Thyroid gland (tissue), 4 donors: ENCODE results near the gene MORC1. TPM values are rescaled to one million over a fixed set of nuclear protein-coding genes. Genes with fewer than 3 reads are reported as not detected.

ENCODE experiments used
- DNase-seq, 2 donors: peaks; one replicate each; pipeline ENCODE4 v3.0.0-alpha.2; 2019
- H3K27ac ChIP-seq, 3 donors: fragments of 200-600 bp; sonication (generic); 1 replicate in 2 of 3; 2 replicates in 1 of 3; pipeline ENCODE4 v1.5.1; 2016 to 2019; ENCODE audit warnings: mild to moderate bottlenecking in 1 of 3, moderate library complexity in 1 of 3
- H3K27me3 ChIP-seq: fragments of 200-600 bp; sonication (generic); one replicate; pipeline ENCODE4 v1.5.1; 2019
- H3K36me3 ChIP-seq, 2 donors: fragments of 200-600 bp; sonication (generic); one replicate each; pipeline ENCODE4 v1.5.1; 2016 to 2019
- H3K4me1 ChIP-seq, 2 donors: fragments of 200-600 bp; sonication (generic); one replicate each; pipeline ENCODE4 v1.5.1; 2017 to 2019
- H3K4me3 ChIP-seq, 3 donors: fragments of 200-600 bp; sonication (generic); replicated peaks in 1 of 3; 1 replicate in 2 of 3; 2 replicates in 1 of 3; pipeline ENCODE4 v1.5.1; 2016; ENCODE audit warnings: mild to moderate bottlenecking in 1 of 3
- H3K9me3 ChIP-seq: fragments of 200-600 bp; sonication (generic); one replicate; pipeline ENCODE4 v1.5.1; 2017
- CTCF ChIP-seq, 6 experiments: fragments of 200-600 bp in 3 of 6; fragments of 450-650 bp in 3 of 6; sonication (generic) in 3 of 6; IDR thresholded peaks; one replicate each; pipeline ENCODE4 v1.5.1; 2016 to 2019; ENCODE audit warnings: antibody characterized with exemption in 6 of 6, mild to moderate bottlenecking in 2 of 6, inconsistent platforms in 1 of 6, moderate library complexity in 1 of 6
- POLR2A ChIP-seq, 2 donors: fragments of 450-650 bp; IDR thresholded peaks; one replicate each; pipeline ENCODE4 v1.6.1; 2017; ENCODE audit warnings: antibody characterized with exemption in 2 of 2, mild to moderate bottlenecking in 2 of 2, moderate library complexity in 1 of 2
- WGBS, 2 donors: methylation state at CpG; one replicate each; pipeline ENCODE4 v1.1.5; 2017; 5-methylcytosine and 5-hydroxymethylcytosine counted together
- intact Hi-C: fragments of 100-400 bp; cut with DNase I; formaldehyde crosslinking; loops from one replicate; pipeline ENCODE4 v1.15.1; 2023
- total RNA-seq, 4 donors: library from RNA; depleted of rRNA; stranded (reverse); fragments of >200 nt; gene quantifications; one replicate each; pipeline ENCODE4 v1.2.3, GENCODE V29; 2016

The MORC1 gene
- total RNA-seq, 4 donors from 2014 or later, result 0.13 TPM; not detected in 3

GRCh38 chr3:108940568-108941263, 177.2 kb downstream of the MORC1 start:
- Histone ChIP-seq H3K27me3 (no peaks in the 10 kb centered on the region), H3K4me3 (no peak overlapping the region), H3K36me3 (no peaks in the 10 kb centered on the region), H3K9me3 (no peaks in the 10 kb centered on the region), H3K4me1 (no peaks in the 10 kb centered on the region), H3K27ac (no peak overlapping the region)
- no peak for DNase-seq
- intact Hi-C loops, result no loop called here
- TF ChIP-seq POLR2A (IDR thresholded peaks at IDR 0.05), result no peak
- TF ChIP-seq CTCF (IDR thresholded peaks at IDR 0.05), result no peak
- WGBS, 2 donors, result 70 to 72% methylated on average over 5 of the region's 5 CpGs

- no peaks in the 10 kb centered on the region for H3K9me3 ChIP-seq
- no peak for DNase-seq
- no peak overlapping the region for H3K27ac ChIP-seq
- H3K4me3 ChIP-seq, result no peak overlapping the region
- 78 to 82% methylated on average over 4 of the region's 4 CpGs for WGBS, 2 donors
- intact Hi-C loops, result no loop called here
- TF ChIP-seq CTCF (IDR thresholded peaks at IDR 0.05), result no peak
- no peak for TF ChIP-seq POLR2A (IDR thresholded peaks at IDR 0.05)
- H3K36me3 ChIP-seq, result no peaks in the 10 kb centered on the region
- no peaks in the 10 kb centered on the region for H3K27me3 ChIP-seq
- H3K4me1 ChIP-seq, result no peaks in the 10 kb centered on the region
Measured at GRCh38 chr3:108940166-108940565, 177.8 kb downstream of the MORC1 start.

- 83 to 84% methylated on average over 8 of the region's 8 CpGs for WGBS, 2 donors
- DNase-seq, result no peak
- no peak for TF ChIP-seq POLR2A (IDR thresholded peaks at IDR 0.05)
- TF ChIP-seq CTCF (IDR thresholded peaks at IDR 0.05), result no peak
- H3K4me1 ChIP-seq, result no peaks in the 10 kb centered on the region
- no peak overlapping the region for H3K27ac ChIP-seq
- no peaks in the 10 kb centered on the region for H3K36me3 ChIP-seq
- no peaks in the 10 kb centered on the region for H3K27me3 ChIP-seq
- H3K4me3 ChIP-seq, result no peak overlapping the region
- intact Hi-C loops, result no loop called here
- no peaks in the 10 kb centered on the region for H3K9me3 ChIP-seq
Measured at GRCh38 chr3:108936924-108937689, 180.8 kb downstream of the MORC1 start.

GRCh38 chr3:108931035-108931434, 186.9 kb downstream of the MORC1 start:
- intact Hi-C loops, result no loop called here
- Histone ChIP-seq H3K4me3 (no peak overlapping the region), H3K9me3 (no peaks in the 10 kb centered on the region), H3K36me3 (no peaks in the 10 kb centered on the region), H3K27ac (no peak overlapping the region), H3K27me3 (no peaks in the 10 kb centered on the region), H3K4me1 (no peaks in the 10 kb centered on the region)
- no peak for TF ChIP-seq POLR2A (IDR thresholded peaks at IDR 0.05)
- no peak for DNase-seq

- intact Hi-C loops, result no loop called here
- TF ChIP-seq CTCF (IDR thresholded peaks at IDR 0.05), result no peak
- no peak for TF ChIP-seq POLR2A (IDR thresholded peaks at IDR 0.05)
- no peak overlapping the region for H3K4me3 ChIP-seq
- no peak overlapping the region for H3K27ac ChIP-seq
- H3K27me3 ChIP-seq, result no peaks in the 10 kb centered on the region
- H3K9me3 ChIP-seq, result no peaks in the 10 kb centered on the region
- DNase-seq, result no peak
- H3K36me3 ChIP-seq, result no peaks in the 10 kb centered on the region
- no peaks in the 10 kb centered on the region for H3K4me1 ChIP-seq
- 58 to 62% methylated on average over 3 of the region's 3 CpGs for WGBS, 2 donors
Measured at GRCh38 chr3:108918866-108919265, 199.1 kb downstream of the MORC1 start.
